ENCODE data around the gene CAMKMT.

CAMKMT gene

GRCh38 chr2:44351676-44352075, 10.1 kb upstream of the CAMKMT start:
- Histone ChIP-seq H3K36me3 (ENCODE audit: low read length) (no peaks in the 10 kb centered on the region), H3K4me2 (ENCODE audit: low read depth, low read length, poor library complexity, severe bottlenecking) (no peak overlapping the region), H3K27me3 (ENCODE audit: low read length) (no peaks in the 10 kb centered on the region), H3K9me3 (ENCODE audit: insufficient read depth, low read length) (no peaks in the 10 kb centered on the region), H3K79me2 (ENCODE audit: insufficient read depth, low read length) (peaks cover 10% of the 10 kb centered on the region; the same call in 1 of the 2 replicates), H3F3A (ENCODE audit: insufficient read depth) (no peaks in the 10 kb centered on the region), H3K9ac (ENCODE audit: low read length) (no peak overlapping the region), H3K4me3 (ENCODE audit: insufficient read depth, low read length, poor library complexity, severe bottlenecking) (no peak overlapping the region), H4K20me1 (ENCODE audit: low read depth, low read length) (no peaks in the 10 kb centered on the region), H2AFZ (ENCODE audit: low read depth, low read length, severe bottlenecking) (no peak overlapping the region), H3K27ac (ENCODE audit: low read depth, low read length) (no peak overlapping the region), H3K9me2 (replicated peaks; ENCODE audit: insufficient read depth, low read length) (no peaks in the 10 kb centered on the region)
- TF ChIP-seq CTCF (IDR thresholded peaks at IDR 0.05; ENCODE audit: insufficient read depth, low read length, poor library complexity, severe bottlenecking) (no peak), EZH2phosphoT487 (conservative IDR thresholded peaks at IDR 0.05; ENCODE audit: low read length) (no peak)

GRCh38 chr2:44352510-44352909, 9.2 kb upstream of the CAMKMT start:
- H4K20me1 ChIP-seq (ENCODE audit: low read depth, low read length): no peaks in the 10 kb centered on the region
- no peaks in the 10 kb centered on the region for H3K36me3 ChIP-seq (ENCODE audit: low read length)
- H3K79me2 ChIP-seq (ENCODE audit: insufficient read depth, low read length): peaks cover 14% of the 10 kb centered on the region; the same call in 1 of the 2 replicates
- TF ChIP-seq CTCF (IDR thresholded peaks at IDR 0.05; ENCODE audit: insufficient read depth, low read length, poor library complexity, severe bottlenecking): no peak
- TF ChIP-seq EZH2phosphoT487 (conservative IDR thresholded peaks at IDR 0.05; ENCODE audit: low read length): no peak
- H3K27ac ChIP-seq (ENCODE audit: low read depth, low read length): no peak overlapping the region
- no peaks in the 10 kb centered on the region for H3K9me2 ChIP-seq (replicated peaks; ENCODE audit: insufficient read depth, low read length)
- H3K27me3 ChIP-seq (ENCODE audit: low read length): no peaks in the 10 kb centered on the region
- no peak overlapping the region for H3K4me3 ChIP-seq (ENCODE audit: insufficient read depth, low read length, poor library complexity, severe bottlenecking)
- no peak overlapping the region for H3K4me2 ChIP-seq (ENCODE audit: low read depth, low read length, poor library complexity, severe bottlenecking)
- no peak overlapping the region for H3K9ac ChIP-seq (ENCODE audit: low read length)
- no peaks in the 10 kb centered on the region for H3F3A ChIP-seq (ENCODE audit: insufficient read depth)
- H2AFZ ChIP-seq (ENCODE audit: low read depth, low read length, severe bottlenecking): no peak overlapping the region
- no peaks in the 10 kb centered on the region for H3K9me3 ChIP-seq (ENCODE audit: insufficient read depth, low read length)

GRCh38 chr2:44354761-44355160, 7.0 kb upstream of the CAMKMT start:
- Histone ChIP-seq H3K79me2 (ENCODE audit: insufficient read depth, low read length) (peaks cover 23% of the 10 kb centered on the region; the same call in 1 of the 2 replicates), H3K9me3 (ENCODE audit: insufficient read depth, low read length) (no peaks in the 10 kb centered on the region), H3K4me3 (ENCODE audit: insufficient read depth, low read length, poor library complexity, severe bottlenecking) (no peak overlapping the region), H3K27me3 (ENCODE audit: low read length) (no peaks in the 10 kb centered on the region), H4K20me1 (ENCODE audit: low read depth, low read length) (no peaks in the 10 kb centered on the region), H3K4me2 (ENCODE audit: low read depth, low read length, poor library complexity, severe bottlenecking) (no peak overlapping the region), H3F3A (ENCODE audit: insufficient read depth) (peaks cover 8% of the 10 kb centered on the region; the same call in 1 of the 2 replicates), H2AFZ (ENCODE audit: low read depth, low read length, severe bottlenecking) (no peak overlapping the region), H3K9me2 (replicated peaks; ENCODE audit: insufficient read depth, low read length) (no peaks in the 10 kb centered on the region), H3K9ac (ENCODE audit: low read length) (no peak overlapping the region), H3K36me3 (ENCODE audit: low read length) (no peaks in the 10 kb centered on the region), H3K27ac (ENCODE audit: low read depth, low read length) (no peak overlapping the region)
- TF ChIP-seq EZH2phosphoT487 (conservative IDR thresholded peaks at IDR 0.05; ENCODE audit: low read length) (no peak), CTCF (IDR thresholded peaks at IDR 0.05; ENCODE audit: insufficient read depth, low read length, poor library complexity, severe bottlenecking) (no peak)
